HG03039 (cell line): ENCODE results near the gene AK1.

Experiments used
- ATAC-seq: cut with Tn5 transposase; IDR thresholded peaks from one replicate; pipeline ENCODE4 v1.9.1; 2021; ENCODE audit warnings: mild to moderate bottlenecking, moderate library complexity; ENCODE audit not compliant: unreplicated experiment

The AK1 gene

GRCh38 chr9:127909839-127910273 is 32.4 kb upstream of the AK1 start:
- no peak for ATAC-seq

DNA sequence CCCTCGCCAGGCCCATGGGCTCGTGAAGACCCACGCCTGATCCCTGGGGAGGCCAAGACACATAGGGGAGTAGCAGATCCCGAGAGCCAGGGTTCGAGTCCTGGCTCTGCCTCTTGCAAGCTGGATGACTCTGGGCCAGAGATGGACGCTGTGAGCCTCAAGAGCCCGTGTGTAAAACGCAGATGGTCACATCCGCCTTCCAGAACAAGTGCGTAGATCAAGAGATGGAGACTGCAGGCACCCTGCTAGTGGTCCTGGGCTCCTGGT is 31.1 kb upstream of the AK1 start:
- no peak for ATAC-seq

GRCh38 chr9:127907867-127908659 is 30.6 kb upstream of the AK1 start:
- no peak for ATAC-seq

DNA sequence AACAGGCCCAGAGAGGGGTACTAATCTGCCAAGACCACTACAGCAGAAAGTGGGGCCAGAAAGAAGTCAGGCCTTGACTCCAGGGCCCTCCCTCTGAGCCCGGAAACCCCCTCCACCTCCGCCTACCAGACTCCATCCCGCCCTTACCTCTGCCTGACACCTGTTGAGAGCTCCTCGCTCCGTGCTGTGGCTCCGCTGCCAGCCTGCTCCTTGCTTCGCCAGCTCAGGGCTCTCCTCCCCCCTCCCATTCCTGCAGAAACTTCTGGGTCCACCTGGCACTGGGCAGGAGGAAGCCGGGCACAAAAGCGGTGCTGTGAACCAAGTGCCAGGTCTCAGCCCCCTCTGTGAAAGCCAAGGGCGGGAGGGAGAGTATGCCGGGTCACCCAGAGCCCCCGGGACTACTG is 28.3 kb upstream of the AK1 start:
- no peak for ATAC-seq

GRCh38 chr9:127905004-127905728 is 27.7 kb upstream of the AK1 start:
- ATAC-seq = no peak

DNA sequence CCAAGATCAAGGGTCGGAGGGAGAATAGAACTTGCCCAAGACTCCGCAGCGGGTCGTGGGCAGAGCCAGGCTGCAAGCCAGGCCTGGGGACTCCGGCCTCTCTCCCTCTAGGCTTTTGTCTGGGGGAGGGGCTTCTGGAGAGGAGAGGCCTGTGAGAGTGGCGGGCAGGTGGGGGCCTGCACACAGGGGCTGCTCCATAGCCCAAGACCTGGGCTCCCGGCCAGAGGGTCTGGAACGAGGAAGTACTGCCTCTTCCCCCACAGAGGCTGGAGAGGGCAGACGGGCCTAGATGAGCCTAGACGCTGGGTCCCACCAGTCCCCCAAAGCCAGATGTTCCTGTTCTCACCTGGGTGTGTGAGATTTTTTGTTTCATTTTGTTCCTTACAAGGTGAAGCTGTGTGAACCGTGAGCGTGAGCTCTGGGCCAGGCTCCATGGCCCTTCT is 27.1 kb upstream of the AK1 start:
- ATAC-seq = no peak

DNA sequence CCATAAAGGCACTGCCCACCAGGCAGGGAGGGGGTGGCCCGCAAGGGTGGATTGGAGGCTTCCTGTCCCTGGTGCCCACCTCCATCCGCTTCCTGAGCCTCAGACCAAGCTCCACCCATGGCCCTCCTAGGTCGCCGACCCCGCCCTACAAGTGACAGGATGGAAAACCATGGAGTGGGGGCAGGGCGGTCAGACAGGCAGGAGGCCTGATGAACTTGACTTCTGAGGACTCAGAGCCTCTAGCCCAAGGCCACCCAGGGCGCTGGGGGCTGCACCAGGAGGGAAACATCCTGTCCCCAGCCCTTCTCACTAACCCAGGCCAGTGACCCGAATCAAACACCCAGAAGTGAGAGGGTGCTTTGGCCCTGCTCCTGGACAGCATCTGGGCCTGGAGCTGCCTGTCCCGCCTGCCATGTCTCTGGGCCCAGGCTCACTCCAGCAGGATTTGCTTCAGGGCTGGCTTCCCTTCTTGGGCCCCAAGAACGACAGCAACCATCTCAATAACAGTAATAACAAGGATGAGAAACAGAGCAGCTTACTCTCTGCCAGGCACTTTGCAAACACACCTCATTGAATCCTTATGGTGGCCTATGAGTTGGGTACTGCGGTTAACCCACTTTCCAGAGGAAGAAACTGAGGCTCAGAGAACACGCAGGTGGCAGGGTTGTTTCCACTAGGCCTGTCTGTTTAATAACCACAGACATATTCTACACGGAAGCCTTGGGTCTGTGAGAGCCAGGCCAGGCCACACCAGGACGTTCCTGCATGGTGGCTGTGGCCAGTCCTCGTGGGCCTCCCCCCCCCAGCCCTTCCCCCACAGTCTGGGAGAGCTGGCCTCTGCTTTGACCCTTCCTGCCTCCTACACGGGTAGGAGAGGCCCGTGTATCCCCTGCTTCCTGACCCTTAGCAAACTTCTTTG is 26.3 kb upstream of the AK1 start:
- ATAC-seq = no peak

- ATAC-seq = no peak
These were observed 21.9 kb upstream of the AK1 start, which contains the start of gene ST6GALNAC6 for GRCh38 chr9:127899128-127899943. Gene ST6GALNAC6, minus strand, starts transcription at chr9:127899603. Its CDS starts 1,622 bp downstream, at chr9:127897981.

- ATAC-seq = no peak
These were observed 21.1 kb upstream of the AK1 start for GRCh38 chr9:127898433-127899127.

DNA sequence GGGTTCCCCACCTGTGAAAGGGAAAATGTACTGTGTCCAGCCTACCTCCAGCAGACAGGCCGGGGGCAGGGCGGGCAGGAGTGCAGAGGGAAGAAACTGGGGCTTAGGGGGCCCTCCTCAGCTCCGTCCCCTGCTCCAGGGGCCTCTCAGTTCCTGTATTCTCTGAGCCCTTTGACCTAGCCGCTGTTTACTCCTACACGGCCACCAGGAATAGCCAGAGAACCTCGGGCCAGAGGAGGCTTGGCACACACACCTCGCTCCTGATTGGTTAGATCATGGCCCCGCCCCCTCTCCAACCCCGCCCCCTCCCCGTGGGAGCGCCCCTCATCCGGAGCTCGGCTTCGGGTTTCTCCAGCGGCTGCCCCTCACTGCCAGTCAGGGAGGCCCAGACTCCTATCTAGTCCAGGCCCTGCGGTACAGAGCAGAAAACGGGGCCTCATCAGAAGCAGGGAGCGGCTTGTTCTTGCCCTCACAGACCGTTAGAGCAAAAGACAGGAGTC is 19.8 kb upstream of the AK1 start:
- no peak for ATAC-seq

DNA sequence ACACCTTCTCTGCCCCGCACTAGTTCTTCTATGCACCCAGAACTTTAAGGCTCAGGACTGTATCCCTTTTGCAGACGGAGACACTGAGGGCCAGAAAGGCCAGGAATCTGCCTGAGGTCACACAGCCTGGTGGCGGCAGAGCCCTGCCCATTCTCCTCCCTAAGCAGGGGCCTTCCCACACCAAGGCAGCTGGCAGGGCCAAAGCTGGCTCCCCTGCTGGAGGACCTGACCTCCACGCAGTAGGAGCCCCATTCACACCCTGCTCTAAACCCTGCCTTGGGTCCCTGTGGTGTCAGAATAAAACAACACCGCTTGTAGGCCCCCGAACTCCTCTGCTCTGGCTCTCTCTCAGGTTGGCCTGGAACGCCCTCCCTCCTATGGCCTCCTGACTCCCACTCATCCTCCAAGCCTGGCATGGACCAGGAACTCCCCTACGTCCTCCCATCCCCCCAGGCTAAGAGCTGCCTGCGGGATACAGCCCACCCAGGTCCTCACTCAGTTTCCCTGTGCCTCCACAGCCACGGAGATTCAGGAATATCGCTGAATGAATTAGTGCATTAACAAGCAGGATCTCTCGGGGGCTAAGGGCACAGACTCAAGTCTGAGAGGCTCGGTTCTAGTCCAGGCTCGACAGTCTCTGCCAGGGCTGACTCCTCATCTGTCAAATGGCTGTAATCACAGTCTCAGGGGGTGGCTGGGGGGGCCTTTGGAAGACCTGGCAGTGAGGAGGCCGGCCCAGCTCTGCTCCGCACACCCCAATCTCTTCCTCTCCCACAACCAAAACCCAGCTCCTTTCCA is 19.1 kb upstream of the AK1 start:
- no peak for ATAC-seq

DNA sequence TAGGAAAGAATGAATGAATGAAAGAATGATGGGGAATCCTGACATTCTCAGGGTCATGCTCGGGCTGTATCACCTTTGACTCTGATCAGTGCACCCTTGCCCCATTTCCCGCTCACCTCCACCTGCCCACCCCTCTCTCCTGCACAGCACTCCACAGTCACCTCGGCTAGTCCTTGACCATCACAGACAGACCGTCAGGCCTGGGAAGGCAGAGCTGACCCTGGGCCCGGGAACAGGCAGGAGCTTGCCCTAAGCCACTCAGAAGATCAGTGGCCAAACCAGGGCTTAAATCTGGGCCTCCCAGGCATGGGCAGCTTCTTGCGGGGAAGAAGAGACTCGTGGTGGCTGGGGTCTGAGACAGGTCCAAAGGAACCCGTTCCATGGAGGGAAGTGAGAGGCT is 18.3 kb upstream of the AK1 start:
- ATAC-seq = no peak

DNA sequence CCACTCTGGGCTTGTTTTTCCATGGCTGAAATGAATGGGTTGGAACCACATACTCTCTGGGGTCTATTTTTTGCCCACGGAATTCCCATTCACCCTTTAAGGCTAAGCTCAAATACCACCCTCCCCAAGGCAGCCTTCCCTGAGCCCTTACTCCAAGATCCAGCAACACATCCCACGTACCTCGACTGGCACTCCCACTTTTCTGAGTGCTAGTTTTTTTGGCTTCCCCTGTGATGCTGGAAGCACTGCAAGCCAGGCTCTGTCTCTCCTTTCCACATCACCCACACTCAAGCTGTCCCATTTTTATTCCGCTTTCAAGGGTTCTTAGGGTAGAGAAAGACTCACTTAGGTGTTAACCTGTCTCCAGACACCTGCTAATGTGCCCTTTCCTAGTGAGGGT is 15.9 kb upstream of the AK1 start:
- no peak for ATAC-seq

GRCh38 chr9:127892831-127893230 is 15.4 kb upstream of the AK1 start:
- ATAC-seq = no peak

DNA sequence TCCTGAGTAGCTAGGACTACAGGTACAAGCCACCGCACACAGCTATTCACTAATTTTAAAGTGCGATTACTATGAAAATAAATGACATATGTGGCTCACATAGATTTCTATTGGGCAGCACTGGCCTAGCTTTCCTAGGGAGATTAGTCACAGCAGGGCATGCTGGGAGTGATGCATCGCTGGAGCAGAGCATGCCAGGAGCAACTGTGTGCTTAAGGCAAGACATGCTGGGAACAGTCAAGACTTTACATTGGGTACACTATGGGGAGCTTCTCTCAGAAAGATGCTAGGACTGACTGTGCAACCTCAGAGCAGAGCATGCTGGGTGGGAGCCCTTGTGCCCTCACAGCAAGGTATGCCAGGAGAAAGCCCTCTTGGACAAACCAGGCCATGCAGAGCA is 12.6 kb upstream of the AK1 start:
- no peak for ATAC-seq

GRCh38 chr9:127887792-127888191 is 10.3 kb upstream of the AK1 start:
- ATAC-seq = no peak

DNA sequence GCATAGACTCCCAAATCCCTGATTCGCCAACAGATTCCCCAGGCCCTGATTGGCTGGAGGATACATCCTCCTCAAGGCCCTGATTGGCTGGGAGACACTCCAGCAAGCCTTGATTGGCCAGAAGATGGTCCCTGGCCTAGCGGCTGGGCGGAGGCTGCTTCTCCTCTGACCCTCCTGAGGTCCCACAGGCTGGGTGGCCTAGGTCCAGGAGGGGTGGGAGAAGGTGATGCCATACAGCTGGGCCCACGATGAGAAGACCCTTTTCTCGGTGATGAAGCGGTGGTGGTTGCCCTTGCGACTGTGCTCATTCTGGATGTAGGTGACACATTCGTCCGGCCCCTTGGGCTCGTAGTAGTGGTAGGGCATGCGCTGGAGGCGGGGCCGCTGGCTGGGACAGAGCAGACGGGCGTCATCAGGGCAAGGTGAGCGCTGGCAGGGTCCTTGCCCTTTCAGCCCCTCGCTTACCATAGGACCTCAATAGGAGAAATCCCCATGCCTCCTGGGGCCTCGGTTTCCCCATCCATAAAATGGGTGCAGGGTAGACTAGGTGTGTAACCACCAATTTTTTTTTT is 9.0 kb upstream of the AK1 start:
- no peak for ATAC-seq

GRCh38 chr9:127885508-127886281 is 8.2 kb upstream of the AK1 start:
- no peak for ATAC-seq
